ENCODE data around the gene IGSF3.
"Not testable (repeated sequence)": the region's sequence is repeated elsewhere in the genome, so short reads cannot be mapped to it uniquely, and the experiment has no call there.

The IGSF3 gene

GRCh38 chr1:116569776-116570357, 97.7 kb downstream of the IGSF3 start:
- Mint-ChIP-seq H3K9me3 (peaks cover 3% of the 10 kb centered on the region), H3K4me1 (ENCODE audit: low read depth) (peaks cover 57% of the 10 kb centered on the region), H3K4me3 (peak overlapping the region; percentile 95), H3K27ac (peak overlapping the region; percentile 91), H3K27me3 (ENCODE audit: low read depth) (no peaks in the 10 kb centered on the region), H3K36me3 (ENCODE audit: low read depth) (peaks cover 32% of the 10 kb centered on the region)
- peak; percentile 33 for DNase-seq (ENCODE audit: low spot score)

DNA sequence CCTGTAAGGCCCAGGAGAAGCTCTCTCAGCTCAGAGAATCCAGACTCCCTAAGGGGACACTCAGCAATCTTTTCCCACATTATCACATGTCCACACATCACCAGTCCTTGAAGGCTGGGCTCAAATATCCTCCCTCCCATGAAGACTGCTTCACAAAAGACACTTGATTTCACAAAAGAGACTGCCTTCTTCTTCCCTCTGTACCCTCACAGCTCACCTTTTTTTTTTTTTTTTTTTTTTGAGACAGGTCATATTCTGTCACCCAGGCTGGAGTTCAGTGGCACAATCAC, 98.2 kb downstream of the IGSF3 start:
- no peaks in the 10 kb centered on the region for H3K27me3 Mint-ChIP-seq (ENCODE audit: low read depth)
- peaks cover 7% of the 10 kb centered on the region for H3K9me3 Mint-ChIP-seq
- H3K4me3 Mint-ChIP-seq, result peak overlapping the region; percentile 95
- DNase-seq (ENCODE audit: low spot score), result no peak
- H3K27ac Mint-ChIP-seq, result peak overlapping the region; percentile 91
- peaks cover 56% of the 10 kb centered on the region for H3K4me1 Mint-ChIP-seq (ENCODE audit: low read depth)
- H3K36me3 Mint-ChIP-seq (ENCODE audit: low read depth), result peaks cover 37% of the 10 kb centered on the region

GRCh38 chr1:116568662-116569380, 98.7 kb downstream of the IGSF3 start:
- peak overlapping the region; percentile 91 for H3K27ac Mint-ChIP-seq
- H3K36me3 Mint-ChIP-seq (ENCODE audit: low read depth), result peaks cover 42% of the 10 kb centered on the region
- peaks cover 56% of the 10 kb centered on the region for H3K4me1 Mint-ChIP-seq (ENCODE audit: low read depth)
- no peaks in the 10 kb centered on the region for H3K27me3 Mint-ChIP-seq (ENCODE audit: low read depth)
- DNase-seq (ENCODE audit: low spot score), result no peak
- peak overlapping the region; percentile 95 for H3K4me3 Mint-ChIP-seq
- peaks cover 12% of the 10 kb centered on the region for H3K9me3 Mint-ChIP-seq

GRCh38 chr1:116567790-116568661, 99.5 kb downstream of the IGSF3 start:
- no peak for DNase-seq (ENCODE audit: low spot score)
- Mint-ChIP-seq H3K27me3 (ENCODE audit: low read depth) (no peaks in the 10 kb centered on the region), H3K4me3 (peak overlapping the region; percentile 95), H3K27ac (peak overlapping the region; percentile 91), H3K4me1 (ENCODE audit: low read depth) (peaks cover 56% of the 10 kb centered on the region), H3K36me3 (ENCODE audit: low read depth) (peaks cover 50% of the 10 kb centered on the region), H3K9me3 (peaks cover 17% of the 10 kb centered on the region)

DNA sequence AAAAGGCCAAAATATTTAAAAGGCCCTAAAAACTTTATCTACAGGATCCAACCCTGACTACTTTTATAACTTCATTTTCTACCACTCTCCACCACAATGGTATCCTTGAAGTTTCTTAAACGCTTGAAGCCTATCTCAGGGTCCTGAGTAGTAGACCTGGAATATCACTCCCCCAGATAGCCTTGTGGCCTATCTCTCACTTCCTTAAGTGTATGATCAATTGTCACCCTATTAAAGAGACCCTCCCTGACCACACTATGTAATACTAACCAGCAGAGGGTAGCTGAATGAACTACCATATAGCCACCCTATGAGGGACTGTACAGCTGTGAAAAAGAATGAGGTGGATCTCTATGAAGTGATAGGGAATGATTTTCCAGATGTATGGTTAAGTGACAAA, 102.3 kb downstream of the IGSF3 start:
- no peaks in the 10 kb centered on the region for H3K27me3 Mint-ChIP-seq (ENCODE audit: low read depth)
- H3K4me1 Mint-ChIP-seq (ENCODE audit: low read depth), result peaks cover 66% of the 10 kb centered on the region
- peaks cover 26% of the 10 kb centered on the region for H3K9me3 Mint-ChIP-seq
- peaks cover 72% of the 10 kb centered on the region for H3K36me3 Mint-ChIP-seq (ENCODE audit: low read depth)
- no peak overlapping the region for H3K27ac Mint-ChIP-seq
- no peak for DNase-seq (ENCODE audit: low spot score)
- H3K4me3 Mint-ChIP-seq, result no peak overlapping the region

DNA sequence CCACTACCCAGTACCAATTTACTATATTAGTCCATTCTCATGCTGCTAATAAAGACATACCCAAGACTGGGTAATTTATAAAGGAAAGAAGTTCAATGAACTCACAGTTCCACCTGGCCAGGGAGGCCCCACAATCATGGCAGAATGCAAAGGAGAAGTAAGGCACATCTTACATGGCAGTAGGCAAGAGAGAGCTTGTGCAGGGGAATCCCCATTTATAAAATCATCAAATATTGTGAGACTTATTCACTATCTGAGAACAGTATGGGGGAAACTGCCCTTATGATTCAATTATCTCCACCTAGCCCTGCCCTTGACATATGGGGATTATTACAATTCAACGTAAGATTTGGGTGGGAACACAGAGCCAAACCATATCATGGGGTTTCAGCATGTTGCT, 103.1 kb downstream of the IGSF3 start:
- Mint-ChIP-seq H3K36me3 (ENCODE audit: low read depth) (peaks cover 69% of the 10 kb centered on the region), H3K4me3 (no peak overlapping the region), H3K9me3 (peaks cover 26% of the 10 kb centered on the region), H3K27ac (no peak overlapping the region), H3K4me1 (ENCODE audit: low read depth) (peaks cover 64% of the 10 kb centered on the region), H3K27me3 (ENCODE audit: low read depth) (no peaks in the 10 kb centered on the region)
- no peak for DNase-seq (ENCODE audit: low spot score)

GRCh38 chr1:116562465-116562864, 105.1 kb downstream of the IGSF3 start:
- H3K27ac Mint-ChIP-seq; H3K4me3 Mint-ChIP-seq; H3K27me3 Mint-ChIP-seq (ENCODE audit: low read depth); DNase-seq (ENCODE audit: low spot score): not testable (repeated sequence)
- Mint-ChIP-seq H3K4me1 (ENCODE audit: low read depth) (peaks cover 61% of the 10 kb centered on the region), H3K36me3 (ENCODE audit: low read depth) (peaks cover 62% of the 10 kb centered on the region), H3K9me3 (peaks cover 26% of the 10 kb centered on the region)

DNA sequence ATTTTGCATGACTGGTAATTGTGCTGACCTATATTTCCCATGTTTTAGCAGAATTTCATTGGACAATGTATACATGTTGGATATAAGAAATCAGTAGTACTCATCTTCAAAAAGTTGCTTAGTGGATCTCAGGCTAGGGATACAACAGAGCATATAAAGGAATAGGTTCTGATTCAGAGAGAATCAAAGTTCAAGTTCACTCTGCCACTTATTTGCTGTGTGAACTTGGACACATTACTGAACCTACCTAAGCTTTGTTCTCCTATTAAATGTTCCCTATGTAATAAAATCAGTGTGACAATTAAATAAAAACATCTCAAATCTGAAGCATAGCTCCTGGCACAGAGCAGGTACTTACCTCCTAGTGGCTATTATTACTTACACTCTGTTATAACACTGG, 106.0 kb downstream of the IGSF3 start:
- H3K27ac Mint-ChIP-seq, result no peak overlapping the region

DNA sequence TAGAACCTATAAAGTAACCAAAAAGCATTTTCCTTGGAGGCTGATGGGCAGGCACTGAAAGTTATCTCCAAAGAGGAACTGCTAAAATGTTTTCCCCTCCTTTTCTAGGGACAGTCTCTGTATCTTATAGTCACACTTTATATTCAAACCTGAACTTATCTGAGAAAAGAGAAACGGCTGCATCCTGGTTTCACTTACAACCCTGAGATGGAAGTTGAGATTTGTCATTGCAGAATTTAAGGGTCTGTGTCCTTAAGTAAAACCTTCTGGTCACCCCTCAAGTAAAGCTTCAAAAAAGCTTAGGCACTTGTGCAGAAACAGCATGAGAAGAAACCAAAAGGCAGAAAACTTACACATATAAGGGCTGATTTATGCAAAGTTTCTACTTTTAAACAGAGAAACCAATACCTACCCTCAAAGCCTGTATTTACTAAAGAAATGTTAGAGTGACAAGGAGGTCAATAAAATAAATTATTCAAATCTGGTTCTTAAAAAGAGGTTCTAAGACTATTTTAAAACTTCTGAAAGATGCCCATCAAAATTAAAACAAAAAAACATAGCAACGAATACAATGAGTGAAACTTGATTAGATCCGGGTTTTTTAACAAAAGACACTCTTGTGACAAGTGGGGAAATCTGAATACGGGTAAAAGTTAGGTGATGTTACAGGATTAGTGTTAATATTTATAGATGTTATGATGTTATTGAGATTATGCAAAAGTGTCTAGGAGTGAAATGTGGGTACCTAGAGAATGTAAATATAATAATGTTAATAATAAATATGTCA, 106.6 kb downstream of the IGSF3 start:
- Mint-ChIP-seq H3K36me3 (ENCODE audit: low read depth) (peaks cover 53% of the 10 kb centered on the region), H3K4me3 (peak overlapping the region; percentile 38), H3K9me3 (peaks cover 26% of the 10 kb centered on the region), H3K27me3 (ENCODE audit: low read depth) (no peaks in the 10 kb centered on the region), H3K4me1 (ENCODE audit: low read depth) (peaks cover 62% of the 10 kb centered on the region), H3K27ac (peak overlapping the region; percentile 58)
- no peak for DNase-seq (ENCODE audit: low spot score)

More for the DNA sequence above, 106.0 kb downstream of the IGSF3 start:
- no peak for DNase-seq (ENCODE audit: low spot score)
- Mint-ChIP-seq H3K27me3 (ENCODE audit: low read depth) (no peaks in the 10 kb centered on the region), H3K36me3 (ENCODE audit: low read depth) (peaks cover 58% of the 10 kb centered on the region), H3K4me3 (no peak overlapping the region), H3K4me1 (ENCODE audit: low read depth) (peaks cover 63% of the 10 kb centered on the region), H3K9me3 (peaks cover 26% of the 10 kb centered on the region)

DNA sequence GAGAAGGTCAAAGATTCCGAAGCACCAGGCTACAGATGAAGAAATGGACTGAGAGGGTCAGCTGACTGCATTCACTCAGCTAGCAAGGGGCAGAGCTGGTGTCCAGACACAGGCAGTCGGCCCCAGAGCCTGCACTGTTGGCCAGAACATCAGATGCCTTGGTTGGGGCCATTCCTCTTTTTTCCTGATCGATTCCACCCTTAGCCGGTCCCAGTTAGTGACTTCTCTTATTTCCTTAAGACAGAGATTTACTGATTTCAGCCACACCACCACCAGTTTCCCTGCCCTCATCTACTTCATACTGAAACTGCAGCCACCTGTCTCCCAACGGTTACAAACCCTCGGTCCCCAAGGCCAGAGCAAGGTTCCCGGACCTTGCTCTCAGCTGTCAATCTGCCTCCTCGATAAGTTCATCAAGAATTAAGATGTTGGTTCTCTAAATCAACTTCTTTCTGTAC, 108.2 kb downstream of the IGSF3 start:
- DNase-seq (ENCODE audit: low spot score), result no peak
- Mint-ChIP-seq H3K4me1 (ENCODE audit: low read depth) (peaks cover 66% of the 10 kb centered on the region), H3K9me3 (peaks cover 19% of the 10 kb centered on the region), H3K4me3 (peak overlapping the region; percentile 22), H3K27me3 (ENCODE audit: low read depth) (no peaks in the 10 kb centered on the region), H3K27ac (peak overlapping the region; percentile 26), H3K36me3 (ENCODE audit: low read depth) (peaks cover 47% of the 10 kb centered on the region)

DNA sequence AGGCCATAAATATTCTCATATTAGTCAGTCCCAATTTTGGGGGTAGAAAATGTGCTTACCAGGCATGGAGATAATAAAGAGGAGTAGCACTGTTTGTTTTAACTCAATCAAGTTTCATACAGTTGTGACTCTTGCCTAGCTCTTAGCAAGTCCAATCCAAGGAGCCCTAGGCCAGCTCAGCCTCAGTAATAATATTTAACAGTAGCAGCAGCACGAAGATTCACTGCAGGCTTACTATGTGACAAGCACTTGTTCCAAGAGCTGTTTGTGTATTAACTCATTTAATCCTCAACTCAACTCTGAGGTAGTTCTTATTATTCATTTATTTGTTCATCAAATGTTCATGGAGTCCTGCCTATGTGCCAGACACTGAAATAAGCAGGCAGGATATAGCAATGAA, 109.0 kb downstream of the IGSF3 start:
- Mint-ChIP-seq H3K4me1 (ENCODE audit: low read depth) (peaks cover 66% of the 10 kb centered on the region), H3K36me3 (ENCODE audit: low read depth) (peaks cover 42% of the 10 kb centered on the region), H3K9me3 (peaks cover 11% of the 10 kb centered on the region), H3K27ac (no peak overlapping the region), H3K27me3 (ENCODE audit: low read depth) (no peaks in the 10 kb centered on the region), H3K4me3 (no peak overlapping the region)
- DNase-seq (ENCODE audit: low spot score), result no peak

- H3K36me3 Mint-ChIP-seq (ENCODE audit: low read depth), result peaks cover 42% of the 10 kb centered on the region
- no peak overlapping the region for H3K27ac Mint-ChIP-seq
- H3K27me3 Mint-ChIP-seq (ENCODE audit: low read depth), result no peaks in the 10 kb centered on the region
- peaks cover 9% of the 10 kb centered on the region for H3K9me3 Mint-ChIP-seq
- peaks cover 70% of the 10 kb centered on the region for H3K4me1 Mint-ChIP-seq (ENCODE audit: low read depth)
- DNase-seq (ENCODE audit: low spot score), result no peak
- H3K4me3 Mint-ChIP-seq, result no peak overlapping the region
These were observed 109.4 kb downstream of the IGSF3 start for GRCh38 chr1:116558140-116558549.

- peaks cover 2% of the 10 kb centered on the region for H3K9me3 Mint-ChIP-seq
- no peak for DNase-seq (ENCODE audit: low spot score)
- H3K36me3 Mint-ChIP-seq (ENCODE audit: low read depth), result peaks cover 35% of the 10 kb centered on the region
- no peak overlapping the region for H3K4me3 Mint-ChIP-seq
- peak overlapping the region; percentile 80 for H3K27ac Mint-ChIP-seq
- H3K4me1 Mint-ChIP-seq (ENCODE audit: low read depth), result peaks cover 68% of the 10 kb centered on the region
- H3K27me3 Mint-ChIP-seq (ENCODE audit: low read depth), result no peaks in the 10 kb centered on the region
These were observed 110.1 kb downstream of the IGSF3 start for GRCh38 chr1:116557323-116557878.
